Measurements from ENCODE around the gene SEC23IP. TPM values are rescaled to one million over a fixed set of nuclear protein-coding genes. Genes with fewer than 3 reads are reported as not detected.
A peak's percentile ranks its signal among the peaks of the same experiment; 100 is the strongest.

SEC23IP gene
- total RNA-seq, 1 donor = 51.2 TPM

- TF ChIP-seq, protein P1, sequence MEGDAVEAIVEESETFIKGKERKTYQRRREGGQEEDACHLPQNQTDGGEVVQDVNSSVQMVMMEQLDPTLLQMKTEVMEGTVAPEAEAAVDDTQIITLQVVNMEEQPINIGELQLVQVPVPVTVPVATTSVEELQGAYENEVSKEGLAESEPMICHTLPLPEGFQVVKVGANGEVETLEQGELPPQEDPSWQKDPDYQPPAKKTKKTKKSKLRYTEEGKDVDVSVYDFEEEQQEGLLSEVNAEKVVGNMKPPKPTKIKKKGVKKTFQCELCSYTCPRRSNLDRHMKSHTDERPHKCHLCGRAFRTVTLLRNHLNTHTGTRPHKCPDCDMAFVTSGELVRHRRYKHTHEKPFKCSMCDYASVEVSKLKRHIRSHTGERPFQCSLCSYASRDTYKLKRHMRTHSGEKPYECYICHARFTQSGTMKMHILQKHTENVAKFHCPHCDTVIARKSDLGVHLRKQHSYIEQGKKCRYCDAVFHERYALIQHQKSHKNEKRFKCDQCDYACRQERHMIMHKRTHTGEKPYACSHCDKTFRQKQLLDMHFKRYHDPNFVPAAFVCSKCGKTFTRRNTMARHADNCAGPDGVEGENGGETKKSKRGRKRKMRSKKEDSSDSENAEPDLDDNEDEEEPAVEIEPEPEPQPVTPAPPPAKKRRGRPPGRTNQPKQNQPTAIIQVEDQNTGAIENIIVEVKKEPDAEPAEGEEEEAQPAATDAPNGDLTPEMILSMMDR (IDR thresholded peaks at IDR 0.05; ENCODE audit: insufficient read depth, low read length) = no peak
- no peak for DNase-seq (ENCODE audit: low read depth)
- no peak overlapping the region for H3K4me3 ChIP-seq (ENCODE audit: low read depth, low read length)
These were observed 35.9 kb downstream of the SEC23IP start for GRCh38 chr10:119928411-119928810.

DNA sequence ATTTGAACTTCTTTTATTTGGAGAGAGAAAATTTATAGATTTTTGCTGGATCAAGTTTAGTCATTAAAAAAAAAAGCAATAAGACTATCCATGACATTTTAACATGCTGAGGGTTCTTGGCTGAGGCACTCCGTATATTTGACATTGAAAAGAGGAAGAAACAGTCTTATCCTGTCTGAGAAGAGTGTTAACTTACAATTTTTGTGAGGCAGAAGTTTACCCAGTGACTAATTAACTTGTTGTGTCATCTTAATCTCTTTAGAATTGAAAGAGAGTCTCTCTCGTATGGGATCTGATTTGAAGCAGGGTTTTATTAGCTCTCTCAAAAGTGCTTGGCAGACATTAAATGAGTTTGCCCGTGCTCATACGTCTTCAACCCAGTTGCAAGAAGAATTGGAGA is 39.3 kb downstream of the SEC23IP start:
- DNase-seq (ENCODE audit: low read depth) = no peak
- TF ChIP-seq, protein P1 (IDR thresholded peaks at IDR 0.05; ENCODE audit: insufficient read depth, low read length) = no peak
- no peak overlapping the region for H3K4me3 ChIP-seq (ENCODE audit: low read depth, low read length)

DNA sequence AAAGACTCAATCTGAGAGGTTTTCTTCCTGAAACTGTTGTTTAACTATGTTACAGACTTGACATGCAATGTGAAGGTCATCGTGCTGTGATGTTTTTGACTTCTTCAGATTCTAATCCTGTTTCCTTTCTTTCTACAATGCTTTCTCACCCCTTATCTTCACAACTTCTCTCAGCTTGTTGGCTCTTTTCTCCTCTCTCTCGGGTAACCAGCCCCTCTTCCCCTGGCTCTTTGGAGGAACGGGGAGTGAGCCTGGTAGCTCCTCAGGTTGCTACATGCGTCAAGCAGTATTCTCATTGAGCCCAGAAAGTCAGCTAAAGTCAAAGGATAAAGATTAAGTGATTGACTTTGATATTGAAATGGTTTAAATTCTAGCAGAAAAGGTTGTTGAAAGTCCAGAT is 40.1 kb downstream of the SEC23IP start:
- TF ChIP-seq, protein P1 (IDR thresholded peaks at IDR 0.05; ENCODE audit: insufficient read depth, low read length) = no peak
- no peak overlapping the region for H3K4me3 ChIP-seq (ENCODE audit: low read depth, low read length)
- no peak for DNase-seq (ENCODE audit: low read depth)

GRCh38 chr10:119933179-119933578 is 40.6 kb downstream of the SEC23IP start:
- peak; percentile 17 for DNase-seq (ENCODE audit: low read depth)
- TF ChIP-seq, protein P1 (IDR thresholded peaks at IDR 0.05; ENCODE audit: insufficient read depth, low read length) = peak; percentile 16

DNA sequence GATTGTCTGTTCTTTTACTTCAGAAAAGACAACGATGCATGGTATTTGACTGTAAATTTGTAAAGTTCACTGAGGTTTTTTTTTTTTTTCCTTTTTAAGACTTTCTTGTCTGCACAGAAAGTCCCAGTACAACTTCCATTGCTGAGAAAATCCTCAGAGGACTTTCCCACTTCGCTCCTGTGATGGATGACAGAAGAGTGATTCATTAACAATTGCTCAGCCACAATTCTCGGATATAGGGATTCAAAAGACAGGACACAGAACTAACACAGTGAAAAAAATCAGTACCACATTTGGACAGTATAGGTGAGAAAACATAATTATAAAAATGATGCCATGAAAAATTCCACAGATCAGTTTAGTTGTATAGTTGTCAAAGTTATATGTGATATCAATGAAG is 48.0 kb downstream of the SEC23IP start:
- H3K4me3 ChIP-seq (ENCODE audit: low read depth, low read length) = no peak overlapping the region
- TF ChIP-seq, protein P1 (IDR thresholded peaks at IDR 0.05; ENCODE audit: insufficient read depth, low read length) = no peak
- DNase-seq (ENCODE audit: low read depth) = peak; percentile 25

More at GRCh38 chr10:119933179-119933578, 40.6 kb downstream of the SEC23IP start:
- no peak overlapping the region for H3K4me3 ChIP-seq (ENCODE audit: low read depth, low read length)

GRCh38 chr10:119942973-119943372 is 50.4 kb downstream of the SEC23IP start:
- peak; percentile 28 for DNase-seq (ENCODE audit: low read depth)

More at GRCh38 chr10:119942973-119943372, 50.4 kb downstream of the SEC23IP start:
- no peak overlapping the region for H3K4me3 ChIP-seq (ENCODE audit: low read depth, low read length)
- TF ChIP-seq, protein P1 (IDR thresholded peaks at IDR 0.05; ENCODE audit: insufficient read depth, low read length) = no peak

All from fibroblast of the aortic adventitia (primary cell).